Heart right ventricle (tissue), 16 donors: ENCODE results near the gene ADPRS. TPM values are rescaled to one million over a fixed set of nuclear protein-coding genes. Genes with fewer than 3 reads are reported as not detected.

Experiments
- ATAC-seq, 8 donors: fragments of 200-7000 bp; cut with Tn5 transposase; one replicate each; pipeline ENCODE4 v1.9.1; 2020; ENCODE audit warnings: mild to moderate bottlenecking in 8 of 8, moderate library complexity in 8 of 8, moderate number of reproducible peaks in 1 of 8
- DNase-seq, 2 donors: peaks; one replicate each; pipeline ENCODE4 v3.0.0-alpha.2; 2020
- H3K27ac ChIP-seq, 10 donors: fragments of 200-600 bp; sonication (generic) in 2 of 10; one replicate each; pipeline versions ENCODE4 v1.5.0 to v1.8.0; 2020 to 2022; ENCODE audit warnings: mild to moderate bottlenecking in 3 of 10
- H3K27me3 ChIP-seq, 7 donors: fragments of 200-600 bp; one replicate each; pipeline ENCODE4 v1.8.0; 2021 to 2022; ENCODE audit warnings: mild to moderate bottlenecking in 2 of 7
- H3K36me3 ChIP-seq, 9 donors: fragments of 200-600 bp; sonication (generic) in 1 of 9; one replicate each; pipeline versions ENCODE4 v1.5.0 to v1.8.0; 2020 to 2022; ENCODE audit warnings: mild to moderate bottlenecking in 2 of 9
- H3K4me1 ChIP-seq, 9 donors: fragments of 200-600 bp; sonication (generic) in 1 of 9; one replicate each; pipeline versions ENCODE4 v1.5.0 to v1.8.0; 2020 to 2022; ENCODE audit warnings: mild to moderate bottlenecking in 4 of 9
- H3K4me3 ChIP-seq, 10 donors: fragments of 200-600 bp; sonication (generic) in 2 of 10; one replicate each; pipeline versions ENCODE4 v1.5.0 to v1.8.0; 2020 to 2022; ENCODE audit warnings: mild to moderate bottlenecking in 7 of 10, moderate library complexity in 2 of 10
- H3K9me3 ChIP-seq, 11 donors: fragments of 200-600 bp in 10 of 11; sonication (generic) in 2 of 11; one replicate each; pipeline versions ENCODE4 v1.5.0 to v1.8.0; 2013 to 2022; ENCODE audit warnings: mild to moderate bottlenecking in 2 of 11, control low read depth in 1 of 11, moderate library complexity in 1 of 11
- CTCF ChIP-seq, 9 donors: fragments of 200-600 bp; sonication (generic) in 2 of 9; IDR thresholded peaks; one replicate each; pipeline versions ENCODE4 v1.5.0 to v1.8.0; 2021 to 2022; ENCODE audit warnings: antibody characterized with exemption in 9 of 9, mild to moderate bottlenecking in 5 of 9, moderate library complexity in 1 of 9
- whole genome bisulfite sequencing, 2 donors: extraction: QIAGEN DNeasy Blood & Tissue Kit; methylation state at CpG; one replicate each; pipeline ENCODE4 v1.1.7; 2013; ENCODE audit warnings: inconsistent platforms in 1 of 2; 5-methylcytosine and 5-hydroxymethylcytosine counted together
- intact Hi-C, 10 donors: fragments of 100-400 bp; cut with DNase I; formaldehyde crosslinking; loops; one replicate each; pipeline versions ENCODE4 v1.11.1 to v1.14.2; 2022
- polyA plus RNA-seq, 2 donors: library from polyadenylated mRNA; stranded (reverse); fragments of 200-250 nt; gene quantifications; one replicate each; pipeline ENCODE4 v1.2.3, GENCODE V29; 2013
- total RNA-seq, 10 donors: library from RNA; stranded (reverse); fragmentation: NEBNext Ultra II Directional in 3 of 10; extraction: Animal tissue kit (Norgen Biotek cat#: 25700) in 3 of 10; gene quantifications; one replicate each; pipeline versions ENCODE4 v1.2.1 to v1.2.4, GENCODE V29; 2021 to 2023
- donor health status: Arrhythmogenic right ventricular cardiomyopathy.
- donor health status: ischemic (EF 13 %, LVEDD 7.1; RV severe dilation, severe dysfunction).
- donor health status: healthy with polysubstance abuse.
- donor health status: DM: no; HTN: yes; CAD: no.
- donor health status: DM: no; HTN: no; CAD: no.
- donor health status: ischemic (EF 25% LVEDD 6.9; RV normal size, moderate dysfunction).
- donor health status: ischemic (EF 25% LVEDD 5.7; RV mildly dilated, moderate dysfunction).
- donor health status: healthy.
- donor health status: DM: yes; HTN: yes; CAD: no.
- donor health status: Ischemic cardiomyopathy.
- donor health status: ischemic (EF 35%, LVEDD 5.7; RV mildly dilated, moderate dysfunction).
- donor health status: nonischemic (EF 11% LVEDD 7.7; RV severe dilation, severe dysfunction).
- donor health status: DM: yes; HTN: yes; CAD: no.
- donor health status: PGD.
- donor health status: ischemic (EF 29% LVEDD 5.4; RV normal size, mild dysfunction).
- donor health status: nonischemic (EF 23%, LVEDD 6.1; RV moderate dilation, normal function).

The ADPRS gene
- total and polyA plus RNA-seq, 12 donors: 11.0 to 24.3 (median 15.6) TPM

DNA sequence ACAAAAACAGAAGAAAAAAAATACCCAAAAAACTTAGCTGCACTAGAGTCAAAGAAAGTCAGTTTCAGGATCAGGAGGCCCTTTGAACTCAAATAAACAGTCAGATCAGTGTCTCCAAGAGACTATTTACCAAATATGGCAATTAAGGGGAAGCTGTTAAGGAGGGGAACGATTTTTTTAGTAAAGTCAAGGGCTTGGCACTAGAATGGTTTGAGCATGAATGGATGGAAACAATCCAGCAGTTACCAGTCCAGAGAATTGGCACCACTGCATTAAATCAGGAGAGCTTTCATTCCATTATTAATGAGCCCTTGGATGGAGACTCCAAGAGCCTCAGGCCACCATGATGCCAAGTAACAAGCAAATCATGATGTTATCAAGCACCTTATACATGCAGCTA is 53.4 kb downstream of the ADPRS start:
- Histone ChIP-seq H3K4me3 (no peak overlapping the region), H3K36me3 (peaks cover 0 to 38% (median 19%) of the 10 kb centered on the region in 9 donors), H3K27me3 (no peaks in the 10 kb centered on the region), H3K4me1 (peaks cover 3 to 46% (median 33%) of the 10 kb centered on the region in 9 donors), H3K9me3 (no peaks in the 10 kb centered on the region), H3K27ac (peak overlapping the region in 2 of 10 donors; percentile 20 to 48)
- DNase-seq (no peak), ATAC-seq (peak in 4 of 8 donors; percentile 16 to 60 (median 24))
- no peak for TF ChIP-seq CTCF (IDR thresholded peaks at IDR 0.05)
- intact Hi-C loops: loop anchor here in 4 of 10 donors (10.0 kb wide), 4 partner anchors 143 to 283 kb away; partner anchors contain the start of gene STK40 (in 1 of the 4)
- 26 to 28% methylated on average over 1 of the region's 1 CpG for WGBS, 2 donors

GRCh38 chr1:36143424-36143823 is 54.7 kb downstream of the ADPRS start:
- Histone ChIP-seq H3K4me1 (peaks cover 3 to 50% (median 32%) of the 10 kb centered on the region in 9 donors), H3K9me3 (no peaks in the 10 kb centered on the region), H3K27me3 (no peaks in the 10 kb centered on the region), H3K36me3 (peaks cover 0 to 26% (median 11%) of the 10 kb centered on the region in 9 donors), H3K27ac (no peak overlapping the region), H3K4me3 (no peak overlapping the region)
- intact Hi-C loops: loop anchor here in 4 of 10 donors (10.0 kb wide), 4 partner anchors 141 to 281 kb away; partner anchors contain the start of gene STK40 (in 1 of the 4)
- ATAC-seq: no peak
- TF ChIP-seq CTCF (IDR thresholded peaks at IDR 0.05): no peak
- WGBS, 2 donors: 80 to 84% methylated on average over 4 of the region's 4 CpGs
- no peak for DNase-seq

Other genes with a start within 250 kb of the ADPRS start
- 10 to 100 TPM; 19.5 to 26.5 (median 22.5) TPM for gene AGO1, start 205.7 kb upstream of the ADPRS start, total RNA-seq
- gene AGO1, start 205.7 kb upstream of the ADPRS start, polyA plus RNA-seq: 1 to 10 TPM; 1.9 to 3.1 TPM
- 10 to 100 TPM; 12.3 to 20.7 (median 15.1) TPM for gene AGO3, start 157.8 kb upstream of the ADPRS start, total RNA-seq
- gene AGO3, start 157.8 kb upstream of the ADPRS start, polyA plus RNA-seq: 1 to 10 TPM; 2.2 to 3.4 TPM
- not detected for gene TEKT2, start 4.8 kb upstream of the ADPRS start, total RNA-seq
- under 1 TPM in 1 of 2 donors, not detected in 1; 0.06 TPM for gene TEKT2, start 4.8 kb upstream of the ADPRS start, polyA plus RNA-seq
- gene COL8A2, start 36.3 kb downstream of the ADPRS start, total RNA-seq: 1 to 10 TPM in 3 of 10 donors, under 1 TPM in 7; 0.53 to 2.0 (median 0.73) TPM
- gene COL8A2, start 36.3 kb downstream of the ADPRS start, polyA plus RNA-seq: under 1 TPM; 0.58 to 0.80 TPM
- gene TRAPPC3, start 60.6 kb downstream of the ADPRS start, total RNA-seq: 10 to 100 TPM; 41.6 to 62.6 (median 48.4) TPM
- gene TRAPPC3, start 60.6 kb downstream of the ADPRS start, polyA plus RNA-seq: 10 to 100 TPM; 33.6 to 73.8 TPM
- 100 to 1,000 TPM; 277 to 364 (median 325) TPM for gene MAP7D1, start 67.3 kb downstream of the ADPRS start, total RNA-seq
- 100 to 1,000 TPM; 176 to 225 TPM for gene MAP7D1, start 67.3 kb downstream of the ADPRS start, polyA plus RNA-seq
- 100 to 1,000 TPM in 5 of 10 donors, 10 to 100 TPM in 5; 85.3 to 109 (median 100) TPM for gene THRAP3, start 135.6 kb downstream of the ADPRS start, total RNA-seq
- gene THRAP3, start 135.6 kb downstream of the ADPRS start, polyA plus RNA-seq: 10 to 100 TPM; 22.8 to 35.1 TPM
- gene SH3D21, start 217.5 kb downstream of the ADPRS start, total RNA-seq: 1 to 10 TPM; 1.1 to 3.3 (median 1.7) TPM
- 1 to 10 TPM in 1 of 2 donors, under 1 TPM in 1; 0.58 to 4.8 TPM for gene SH3D21, start 217.5 kb downstream of the ADPRS start, polyA plus RNA-seq
- 10 to 100 TPM in 3 of 10 donors, 1 to 10 TPM in 7; 4.6 to 16.0 (median 6.8) TPM for gene EVA1B, start 234.8 kb downstream of the ADPRS start, total RNA-seq
- gene EVA1B, start 234.8 kb downstream of the ADPRS start, polyA plus RNA-seq: 10 to 100 TPM; 25.2 to 38.9 TPM